Stomach (tissue), 4 donors: Measurements from ENCODE around the gene SH3BP5.

Experiments
- CTCF ChIP-seq, 7 experiments: fragments of 450-650 bp in 4 of 7; fragments of 200-600 bp in 3 of 7; sonication (generic) in 3 of 7; IDR thresholded peaks; one replicate each; pipeline ENCODE4 v1.5.1; 2016 to 2019; ENCODE audit warnings: antibody characterized with exemption in 7 of 7, control low read depth in 2 of 7, mild to moderate bottlenecking in 1 of 7
- POLR2A ChIP-seq, 4 donors: fragments of 450-650 bp; IDR thresholded peaks; one replicate each; pipeline ENCODE4 v1.6.1; 2016; ENCODE audit warnings: antibody characterized with exemption in 4 of 4, control low read depth in 2 of 4, mild to moderate bottlenecking in 1 of 4, moderate library complexity in 1 of 4

GRCh38 chr3:15333099-15333955, 941 bp upstream of the SH3BP5 start:
- TF ChIP-seq CTCF (IDR thresholded peaks at IDR 0.05) (no peak), POLR2A (IDR thresholded peaks at IDR 0.05) (no peak)
